GM13976 (cell line): ENCODE results near the gene HOXD9.

Experiments
- DNase-seq: peaks from one replicate; pipeline ENCODE4 v3.0.0; 2012; ENCODE audit warnings: low spot score
- CTCF ChIP-seq: IDR thresholded peaks from 2 replicates; pipeline ENCODE4 v1.5.1; 2012; ENCODE audit warnings: borderline replicate concordance, mild to moderate bottlenecking; ENCODE audit not compliant: insufficient read depth; ENCODE audit errors: extremely low read depth, missing control alignments, control extremely low read depth
- in situ Hi-C: fragments of 300-500 bp; cut with MboI; formaldehyde crosslinking; loops from one replicate; pipeline ENCODE4 v1.12.0; 2022; ENCODE audit warnings: low sequenced_read_pairs, mixed read lengths, inconsistent platforms; ENCODE audit not compliant: unreplicated experiment

HOXD9 gene

GRCh38 chr2:176085861-176086771 lies 36.4 kb upstream of the HOXD9 start:
- in situ Hi-C loops = loop anchor here (25.0 kb wide), 1 partner anchor 724 kb away; no protein-coding TSS in a partner anchor
- TF ChIP-seq CTCF = peak; percentile 37
- DNase-seq = no peak

- no peak for TF ChIP-seq CTCF
- in situ Hi-C loops = loop anchor here (25.0 kb wide), 1 partner anchor 725 kb away; no protein-coding TSS in a partner anchor
- DNase-seq = no peak
Measured at GRCh38 chr2:176087330-176088047, 35.0 kb upstream of the HOXD9 start.

- DNase-seq = peak; percentile 76
- in situ Hi-C loops = loop anchor here (25.0 kb wide), 1 partner anchor 726 kb away; no protein-coding TSS in a partner anchor
Measured at GRCh38 chr2:176088048-176088936, 34.2 kb upstream of the HOXD9 start.

GRCh38 chr2:176088937-176089842 lies 33.3 kb upstream of the HOXD9 start:
- TF ChIP-seq CTCF = no peak
- in situ Hi-C loops = loop anchor here (25.0 kb wide), 1 partner anchor 727 kb away; no protein-coding TSS in a partner anchor

More at GRCh38 chr2:176088048-176088936, 34.2 kb upstream of the HOXD9 start:
- peak; percentile 81 for TF ChIP-seq CTCF

GRCh38 chr2:176089843-176090395 lies 32.6 kb upstream of the HOXD9 start:
- no peak for DNase-seq
- no peak for TF ChIP-seq CTCF
- in situ Hi-C loops = loop anchor here (25.0 kb wide), 1 partner anchor 728 kb away; no protein-coding TSS in a partner anchor

More at GRCh38 chr2:176088937-176089842, 33.3 kb upstream of the HOXD9 start:
- DNase-seq = no peak
